K562 (cell line): ENCODE results near the gene MAD1L1. TPM values are rescaled to one million over a fixed set of nuclear protein-coding genes. Genes with fewer than 3 reads are reported as not detected.

ENCODE experiments used
- GATAD2A ChIP-seq: fragments of 450-650 bp; IDR thresholded peaks from 2 replicates; pipeline ENCODE4 v1.6.1; 2017
- MTA3 ChIP-seq: fragments of 450-650 bp; formaldehyde crosslinking; IDR thresholded peaks from 2 replicates; pipeline ENCODE4 v1.6.1; 2017; ENCODE audit warnings: mild to moderate bottlenecking, borderline replicate concordance
- NCOA4 ChIP-seq: fragments of 450-650 bp; IDR thresholded peaks from 2 replicates; pipeline ENCODE4 v1.6.1; 2018; ENCODE audit warnings: mild to moderate bottlenecking; ENCODE audit not compliant: partially characterized antibody
- NR2F6 ChIP-seq: fragments of 450-650 bp; formaldehyde crosslinking; IDR thresholded peaks from 2 replicates; pipeline ENCODE4 v1.4.0; 2020; ENCODE audit warnings: mild to moderate bottlenecking
- PATZ1 ChIP-seq: fragments of 250-450 bp; sonication (Bioruptor Pico); IDR thresholded peaks from 2 replicates; pipeline ENCODE4 v1.5.0; 2020; ENCODE audit warnings: mild to moderate bottlenecking, borderline replicate concordance
- RBM15 ChIP-seq: fragments of 200-400 bp; formaldehyde crosslinking; IDR thresholded peaks from 2 replicates; pipeline ENCODE4 v1.6.1; 2018; ENCODE audit warnings: mild to moderate bottlenecking, low read length, moderate library complexity; ENCODE audit not compliant: insufficient read depth
- REST ChIP-seq, 2 experiments: fragments of 450-650 bp; formaldehyde crosslinking in 1 of 2; IDR thresholded peaks; 2 replicates each; pipeline versions ENCODE4 v1.4.0 to v1.6.1; 2014 to 2020; ENCODE audit warnings: mild to moderate bottlenecking in 2 of 2, borderline replicate concordance in 1 of 2, low read depth in 1 of 2
- SNIP1 ChIP-seq: fragments of 450-650 bp; IDR thresholded peaks from 2 replicates; pipeline ENCODE4 v1.7.1; 2017; ENCODE audit warnings: low read depth, mild to moderate bottlenecking
- U2AF2 ChIP-seq: fragments of 200-400 bp; formaldehyde crosslinking; optimal IDR thresholded peaks from 2 replicates; pipeline ENCODE3; 2017; ENCODE audit warnings: low read depth, mild to moderate bottlenecking, low read length
- XRCC5 ChIP-seq: fragments of 200-400 bp; formaldehyde crosslinking; IDR thresholded peaks from 2 replicates; pipeline ENCODE4 v1.6.1; 2017; ENCODE audit warnings: low read depth, mild to moderate bottlenecking, low read length
- ZBTB26 ChIP-seq: fragments of 450-650 bp; formaldehyde crosslinking; IDR thresholded peaks from 2 replicates; pipeline ENCODE4 v1.4.0; 2022; ENCODE audit warnings: missing genetic modification characterization
- ZNF274 ChIP-seq: IDR thresholded peaks from 2 replicates; pipeline ENCODE4 v1.6.1; 2011; ENCODE audit warnings: low read depth, mild to moderate bottlenecking, low read length, moderate library complexity, borderline replicate concordance
- ZNF449 ChIP-seq: fragments of 250-450 bp; sonication (Bioruptor Pico); IDR thresholded peaks from 2 replicates; pipeline ENCODE4 v1.8.0; 2022; ENCODE audit warnings: moderate library complexity, mild to moderate bottlenecking, inconsistent platforms
- polyA plus RNA-seq, 8 experiments: library from polyadenylated mRNA; depleted of rRNA in 4 of 8; stranded (reverse) in 5 of 8; unstranded in 3 of 8; fragments of >200 nt; fragmentation: Nextera tagmentation in 2 of 8; fragmentation: Illumina TruSeq in 1 of 8; extraction: Ambion mirVana in 2 of 8; extraction: Trizol in 1 of 8; gene quantifications; 2 replicates each; pipeline versions ENCODE4 v1.2.1 to v1.2.3, GENCODE V29; 2011 to 2014; ENCODE audit warnings: inconsistent platforms in 1 of 8, missing spikeins in 1 of 8
- total RNA-seq, 7 experiments: library from RNA; depleted of rRNA in 6 of 7; stranded (reverse); fragments of >200 nt in 6 of 7; fragmentation: Illumina TruSeq in 2 of 7; extraction: Trizol in 2 of 7; gene quantifications; 2 replicates each; pipeline versions ENCODE4 v1.2.1 to v1.2.3, GENCODE V29; 2011 to 2021; ENCODE audit warnings: low replicate concordance in 1 of 7

Gene MAD1L1
- total and polyA plus RNA-seq, 9 of the 15 experiments (the other 6 are each of a cell fraction or from before 2014, with no cell fraction given) = 1.7 to 89.7 (median 18.0) TPM

GRCh38 chr7:2019711-2020511, 212.8 kb downstream of the MAD1L1 start (continued):
- TF ChIP-seq REST (IDR thresholded peaks at IDR 0.05; ENCODE audit: borderline replicate concordance) = no peak
- peak; percentile 82; the same call in 1 of the 2 replicates for TF ChIP-seq REST (CRISPR knock-in tag; IDR thresholded peaks at IDR 0.05; ENCODE audit: low read depth)
- TF ChIP-seq U2AF2 = no peak
- TF ChIP-seq SNIP1 = no peak
- no peak for TF ChIP-seq PATZ1 (CRISPR knock-in tag)
- TF ChIP-seq RBM15 = no peak
- 0 out of 2 replicates have a peak, but pooled peaks have one; percentile 21 for TF ChIP-seq XRCC5
- peak; percentile 67; the same call in 1 of the 2 replicates for TF ChIP-seq MTA3
- TF ChIP-seq GATAD2A = peak; percentile 93
- no peak for TF ChIP-seq ZNF274
- TF ChIP-seq ZBTB26 (CRISPR knock-in tag) = peak; percentile 80; the same call in 1 of the 2 replicates
- no peak for TF ChIP-seq NCOA4
- no peak for TF ChIP-seq NR2F6
- peak; percentile 90 for TF ChIP-seq ZNF449 (CRISPR knock-in tag)
